Ovary (tissue), 3 donors: ENCODE results near the gene ITPR3.

Experiments used
- EP300 ChIP-seq: sonication (generic); formaldehyde crosslinking; IDR thresholded peaks from one replicate; pipeline ENCODE4 v1.6.1; 2017; ENCODE audit warnings: antibody characterized with exemption
- POLR2A ChIP-seq: fragments of 450-650 bp; IDR thresholded peaks from one replicate; pipeline ENCODE4 v1.6.1; 2017; ENCODE audit warnings: antibody characterized with exemption, mild to moderate bottlenecking, moderate library complexity
- TF ChIP-seq, protein P1 (sequence below), 3 donors: fragments of 450-650 bp in 2 of 3; fragments of 200-600 bp in 1 of 3; IDR thresholded peaks; one replicate each; pipeline versions ENCODE4 v1.5.1 to v1.8.0; 2016 to 2022; ENCODE audit warnings: antibody characterized with exemption in 3 of 3, mild to moderate bottlenecking in 1 of 3
- donor health status: DM: no; HTN: no; CAD: no.

DNA sequence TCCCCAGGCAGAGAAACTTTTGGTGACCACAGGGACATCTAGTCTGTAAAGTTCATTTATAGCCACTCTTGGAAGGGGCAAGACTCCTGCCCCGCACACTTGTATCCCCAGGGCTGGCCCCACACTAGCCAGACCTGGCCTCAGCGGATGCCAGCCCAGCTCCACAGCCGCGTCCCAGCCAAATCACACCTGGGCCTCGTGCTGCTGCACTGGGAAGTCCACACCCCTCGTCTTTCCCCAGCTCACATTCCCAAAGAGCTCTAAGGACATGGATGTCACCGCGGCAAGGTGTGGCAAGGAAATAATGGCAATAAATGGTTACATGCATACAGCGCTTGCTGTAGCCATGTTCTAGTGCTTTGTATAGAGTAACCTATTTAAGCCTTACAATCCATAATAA is 117.0 kb downstream of the ITPR3 start:
- TF ChIP-seq, protein P1, sequence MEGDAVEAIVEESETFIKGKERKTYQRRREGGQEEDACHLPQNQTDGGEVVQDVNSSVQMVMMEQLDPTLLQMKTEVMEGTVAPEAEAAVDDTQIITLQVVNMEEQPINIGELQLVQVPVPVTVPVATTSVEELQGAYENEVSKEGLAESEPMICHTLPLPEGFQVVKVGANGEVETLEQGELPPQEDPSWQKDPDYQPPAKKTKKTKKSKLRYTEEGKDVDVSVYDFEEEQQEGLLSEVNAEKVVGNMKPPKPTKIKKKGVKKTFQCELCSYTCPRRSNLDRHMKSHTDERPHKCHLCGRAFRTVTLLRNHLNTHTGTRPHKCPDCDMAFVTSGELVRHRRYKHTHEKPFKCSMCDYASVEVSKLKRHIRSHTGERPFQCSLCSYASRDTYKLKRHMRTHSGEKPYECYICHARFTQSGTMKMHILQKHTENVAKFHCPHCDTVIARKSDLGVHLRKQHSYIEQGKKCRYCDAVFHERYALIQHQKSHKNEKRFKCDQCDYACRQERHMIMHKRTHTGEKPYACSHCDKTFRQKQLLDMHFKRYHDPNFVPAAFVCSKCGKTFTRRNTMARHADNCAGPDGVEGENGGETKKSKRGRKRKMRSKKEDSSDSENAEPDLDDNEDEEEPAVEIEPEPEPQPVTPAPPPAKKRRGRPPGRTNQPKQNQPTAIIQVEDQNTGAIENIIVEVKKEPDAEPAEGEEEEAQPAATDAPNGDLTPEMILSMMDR (IDR thresholded peaks at IDR 0.05): no peak
- TF ChIP-seq POLR2A (no peak), EP300 (no peak)
